K562 (cell line): ENCODE data around the gene PRR19. TPM values are rescaled to one million over a fixed set of nuclear protein-coding genes. Genes with fewer than 3 reads are reported as not detected.
A peak's percentile ranks its signal among the peaks of the same experiment; 100 is the strongest.

Experiments
- ATF1 ChIP-seq, 2 experiments: fragments of 450-650 bp in 1 of 2; IDR thresholded peaks; 2 replicates each; pipeline ENCODE4 v1.6.1; 2016; ENCODE audit warnings: missing compliant biosample characterization in 1 of 2, missing genetic modification characterization in 1 of 2
- CCNT2 ChIP-seq: IDR thresholded peaks from 2 replicates; pipeline ENCODE4 v1.6.1; 2011; ENCODE audit warnings: borderline replicate concordance, low read depth, mild to moderate bottlenecking, moderate library complexity, mixed read lengths, low read length; ENCODE audit not compliant: insufficient read length; ENCODE audit errors: extremely low read depth
- CEBPG ChIP-seq, 3 experiments: fragments of 200-800 bp in 1 of 3; sonication (Bioruptor generic) in 1 of 3; sonication (generic) in 1 of 3; formaldehyde crosslinking in 1 of 3; IDR thresholded peaks in 2 of 3; conservative IDR thresholded peaks in 1 of 3; 2 replicates each; pipeline versions ENCODE4 v1.6.1 to v1.8.0; 2016 to 2022; ENCODE audit warnings: missing compliant biosample characterization in 2 of 3, missing genetic modification characterization in 2 of 3, mild to moderate bottlenecking in 1 of 3, missing genetic modification reagents in 1 of 3
- L3MBTL2 ChIP-seq: fragments of 450-650 bp; IDR thresholded peaks from 2 replicates; pipeline ENCODE4 v1.6.1; 2016; ENCODE audit warnings: mild to moderate bottlenecking, moderate library complexity
- MAZ ChIP-seq, 2 experiments: fragments of 450-650 bp in 1 of 2; sonication (generic) in 1 of 2; formaldehyde crosslinking; IDR thresholded peaks in 1 of 2; conservative IDR thresholded peaks in 1 of 2; 2 replicates each; pipeline versions ENCODE4 v1.4.0 to v1.5.0; 2020; ENCODE audit warnings: mild to moderate bottlenecking in 1 of 2, missing genetic modification reagents in 1 of 2
- NBN ChIP-seq: fragments of 450-650 bp; IDR thresholded peaks from 2 replicates; pipeline ENCODE4 v1.6.1; 2016; ENCODE audit warnings: low read depth, mild to moderate bottlenecking
- NR2F6 ChIP-seq: fragments of 450-650 bp; formaldehyde crosslinking; IDR thresholded peaks from 2 replicates; pipeline ENCODE4 v1.4.0; 2020; ENCODE audit warnings: mild to moderate bottlenecking
- PCBP1 ChIP-seq: fragments of 200-400 bp; formaldehyde crosslinking; IDR thresholded peaks from 2 replicates; pipeline ENCODE4 v1.6.1; 2018; ENCODE audit warnings: mild to moderate bottlenecking, low read depth, low read length; ENCODE audit not compliant: poor library complexity, severe bottlenecking
- RAD21 ChIP-seq, 2 experiments: fragments of 250-450 bp in 1 of 2; fragments of 450-650 bp in 1 of 2; sonication (Bioruptor Pico) in 1 of 2; formaldehyde crosslinking in 1 of 2; IDR thresholded peaks in 1 of 2; conservative IDR thresholded peaks in 1 of 2; 2 replicates each; pipeline versions ENCODE4 v1.4.0 to v1.8.0; 2020 to 2022; ENCODE audit warnings: mild to moderate bottlenecking in 2 of 2, moderate library complexity in 1 of 2
- RFX7 ChIP-seq: fragments of 250-450 bp; sonication (Bioruptor Pico); IDR thresholded peaks from 2 replicates; pipeline ENCODE4 v1.5.1; 2021; ENCODE audit warnings: mild to moderate bottlenecking
- SNIP1 ChIP-seq: fragments of 450-650 bp; IDR thresholded peaks from 2 replicates; pipeline ENCODE4 v1.7.1; 2017; ENCODE audit warnings: low read depth, mild to moderate bottlenecking
- SOX6 ChIP-seq: fragments of 450-650 bp; IDR thresholded peaks from 2 replicates; pipeline ENCODE4 v1.6.1; 2014; ENCODE audit warnings: mild to moderate bottlenecking
- U2AF2 ChIP-seq: fragments of 200-400 bp; formaldehyde crosslinking; optimal IDR thresholded peaks from 2 replicates; pipeline ENCODE3; 2017; ENCODE audit warnings: low read depth, mild to moderate bottlenecking, low read length
- ZC3H11A ChIP-seq: IDR thresholded peaks from 2 replicates; pipeline ENCODE4 v1.6.1; 2012; ENCODE audit warnings: low read depth, low read length, improper control_type of control experiment
- ZFX ChIP-seq: sonication (generic); formaldehyde crosslinking; IDR thresholded peaks from 2 replicates; pipeline ENCODE4 v1.8.0; 2022; ENCODE audit warnings: mild to moderate bottlenecking, missing genetic modification reagents, moderate library complexity
- ZNF316 ChIP-seq: fragments of 450-650 bp; IDR thresholded peaks from 2 replicates; pipeline ENCODE4 v1.6.1; 2016
- ZNF644 ChIP-seq: fragments of 200-800 bp; sonication (Bioruptor generic); IDR thresholded peaks from 2 replicates; pipeline ENCODE4 v1.6.1; 2016; ENCODE audit warnings: low read depth, missing genetic modification characterization, missing compliant biosample characterization
- ZNF717 ChIP-seq: fragments of 250-450 bp; sonication (Bioruptor Pico); IDR thresholded peaks from 2 replicates; pipeline ENCODE4 v1.5.0; 2021
- polyA plus RNA-seq, 8 experiments: library from polyadenylated mRNA; depleted of rRNA in 4 of 8; stranded (reverse) in 5 of 8; unstranded in 3 of 8; fragments of >200 nt; fragmentation: Nextera tagmentation in 2 of 8; fragmentation: Illumina TruSeq in 1 of 8; extraction: Ambion mirVana in 2 of 8; extraction: Trizol in 1 of 8; gene quantifications; 2 replicates each; pipeline versions ENCODE4 v1.2.1 to v1.2.3, GENCODE V29; 2011 to 2014; ENCODE audit warnings: inconsistent platforms in 1 of 8, missing spikeins in 1 of 8
- total RNA-seq, 7 experiments: library from RNA; depleted of rRNA in 6 of 7; stranded (reverse); fragments of >200 nt in 6 of 7; fragmentation: Illumina TruSeq in 2 of 7; extraction: Trizol in 2 of 7; gene quantifications; 2 replicates each; pipeline versions ENCODE4 v1.2.1 to v1.2.3, GENCODE V29; 2011 to 2021; ENCODE audit warnings: low replicate concordance in 1 of 7
- TF ChIP-seq, protein P1 (sequence below): sonication (generic); formaldehyde crosslinking; IDR thresholded peaks from 2 replicates; pipeline ENCODE4 v1.8.0; 2022; ENCODE audit warnings: mild to moderate bottlenecking, missing genetic modification reagents
- TF ChIP-seq, protein P2 (sequence below): IDR thresholded peaks from 2 replicates; pipeline ENCODE4 v1.6.1; 2011; ENCODE audit not compliant: insufficient read length; ENCODE audit errors: extremely low read depth

Gene PRR19
- total and polyA plus RNA-seq, 9 of the 15 experiments (the other 6 are each of a cell fraction or from before 2014, with no cell fraction given) = 0.10 to 1.6 (median 0.54) TPM

DNA sequence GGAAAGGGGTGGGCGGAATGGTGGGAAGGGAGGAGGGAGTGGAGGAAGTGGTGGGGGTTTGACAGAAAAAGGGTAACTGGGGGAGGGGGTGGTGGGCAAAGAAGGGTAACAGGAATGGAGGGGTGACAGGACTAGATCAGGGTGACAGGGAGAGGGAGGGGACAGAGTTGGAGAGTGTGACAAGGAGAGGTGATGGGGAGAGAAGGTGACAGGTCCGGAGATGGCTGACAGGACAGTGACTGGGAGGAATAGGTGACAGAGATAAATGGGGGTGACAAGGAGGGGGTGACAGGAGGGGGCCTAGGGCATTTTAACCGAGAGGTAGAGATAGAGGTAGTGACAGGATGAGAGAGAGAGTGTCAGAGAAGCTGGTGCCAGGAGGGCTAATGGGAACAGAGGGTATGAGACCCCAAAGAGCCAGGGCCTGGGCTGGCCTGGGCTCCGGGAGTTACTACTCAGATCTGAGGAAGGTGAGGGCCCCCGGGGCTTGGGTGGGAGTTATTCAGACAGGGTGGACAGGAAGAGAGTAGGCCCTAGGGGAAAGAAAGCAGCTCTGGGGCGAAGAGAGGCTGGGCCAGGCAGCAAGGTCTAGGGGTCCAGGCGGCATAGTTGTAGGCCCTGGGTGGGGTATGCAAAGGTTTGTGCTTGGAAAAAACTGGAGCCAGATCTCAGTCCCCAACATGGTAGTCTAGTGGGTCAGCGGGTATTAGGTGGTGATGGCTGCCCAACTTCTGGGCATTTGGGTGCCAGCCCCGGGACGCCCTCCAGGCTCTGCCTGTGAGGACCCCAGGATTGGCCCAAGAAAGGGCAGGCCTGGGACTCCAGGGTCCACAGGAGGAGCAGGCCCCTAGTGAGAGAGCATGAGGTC, 32.2 kb upstream of the PRR19 start (continued):
- TF ChIP-seq, protein P1, sequence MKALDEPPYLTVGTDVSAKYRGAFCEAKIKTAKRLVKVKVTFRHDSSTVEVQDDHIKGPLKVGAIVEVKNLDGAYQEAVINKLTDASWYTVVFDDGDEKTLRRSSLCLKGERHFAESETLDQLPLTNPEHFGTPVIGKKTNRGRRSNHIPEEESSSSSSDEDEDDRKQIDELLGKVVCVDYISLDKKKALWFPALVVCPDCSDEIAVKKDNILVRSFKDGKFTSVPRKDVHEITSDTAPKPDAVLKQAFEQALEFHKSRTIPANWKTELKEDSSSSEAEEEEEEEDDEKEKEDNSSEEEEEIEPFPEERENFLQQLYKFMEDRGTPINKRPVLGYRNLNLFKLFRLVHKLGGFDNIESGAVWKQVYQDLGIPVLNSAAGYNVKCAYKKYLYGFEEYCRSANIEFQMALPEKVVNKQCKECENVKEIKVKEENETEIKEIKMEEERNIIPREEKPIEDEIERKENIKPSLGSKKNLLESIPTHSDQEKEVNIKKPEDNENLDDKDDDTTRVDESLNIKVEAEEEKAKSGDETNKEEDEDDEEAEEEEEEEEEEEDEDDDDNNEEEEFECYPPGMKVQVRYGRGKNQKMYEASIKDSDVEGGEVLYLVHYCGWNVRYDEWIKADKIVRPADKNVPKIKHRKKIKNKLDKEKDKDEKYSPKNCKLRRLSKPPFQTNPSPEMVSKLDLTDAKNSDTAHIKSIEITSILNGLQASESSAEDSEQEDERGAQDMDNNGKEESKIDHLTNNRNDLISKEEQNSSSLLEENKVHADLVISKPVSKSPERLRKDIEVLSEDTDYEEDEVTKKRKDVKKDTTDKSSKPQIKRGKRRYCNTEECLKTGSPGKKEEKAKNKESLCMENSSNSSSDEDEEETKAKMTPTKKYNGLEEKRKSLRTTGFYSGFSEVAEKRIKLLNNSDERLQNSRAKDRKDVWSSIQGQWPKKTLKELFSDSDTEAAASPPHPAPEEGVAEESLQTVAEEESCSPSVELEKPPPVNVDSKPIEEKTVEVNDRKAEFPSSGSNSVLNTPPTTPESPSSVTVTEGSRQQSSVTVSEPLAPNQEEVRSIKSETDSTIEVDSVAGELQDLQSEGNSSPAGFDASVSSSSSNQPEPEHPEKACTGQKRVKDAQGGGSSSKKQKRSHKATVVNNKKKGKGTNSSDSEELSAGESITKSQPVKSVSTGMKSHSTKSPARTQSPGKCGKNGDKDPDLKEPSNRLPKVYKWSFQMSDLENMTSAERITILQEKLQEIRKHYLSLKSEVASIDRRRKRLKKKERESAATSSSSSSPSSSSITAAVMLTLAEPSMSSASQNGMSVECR = no peak
- TF ChIP-seq ZNF644 (tag) = no peak
- TF ChIP-seq, protein P2, sequence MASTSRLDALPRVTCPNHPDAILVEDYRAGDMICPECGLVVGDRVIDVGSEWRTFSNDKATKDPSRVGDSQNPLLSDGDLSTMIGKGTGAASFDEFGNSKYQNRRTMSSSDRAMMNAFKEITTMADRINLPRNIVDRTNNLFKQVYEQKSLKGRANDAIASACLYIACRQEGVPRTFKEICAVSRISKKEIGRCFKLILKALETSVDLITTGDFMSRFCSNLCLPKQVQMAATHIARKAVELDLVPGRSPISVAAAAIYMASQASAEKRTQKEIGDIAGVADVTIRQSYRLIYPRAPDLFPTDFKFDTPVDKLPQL = no peak
- no peak for TF ChIP-seq ZNF717 (CRISPR knock-in tag)
- no peak for TF ChIP-seq NR2F6
- no peak for TF ChIP-seq RAD21 (CRISPR knock-in tag; conservative IDR thresholded peaks at IDR 0.05 in 1 of 2, IDR thresholded peaks at IDR 0.05 in 1 of 2)
- TF ChIP-seq SOX6 = no peak
- no peak for TF ChIP-seq SNIP1
- TF ChIP-seq ZC3H11A = no peak
- TF ChIP-seq ZFX (CRISPR knock-in tag) = peak; percentile 75; the same call in 1 of the 2 replicates
- no peak for TF ChIP-seq U2AF2
- peak; percentile 37; the same call in 1 of the 2 replicates for TF ChIP-seq ZNF316
- TF ChIP-seq L3MBTL2 = no peak
- no peak for TF ChIP-seq CCNT2
- TF ChIP-seq ATF1 (CRISPR knock-in tag; IDR thresholded peaks at IDR 0.05) = no peak
- TF ChIP-seq ATF1 (tag; IDR thresholded peaks at IDR 0.05) = no peak
- TF ChIP-seq PCBP1 = no peak
- TF ChIP-seq NBN = 0 out of 2 replicates have a peak, but pooled peaks have one; percentile 49
- no peak for TF ChIP-seq RFX7 (CRISPR knock-in tag)
- no peak for TF ChIP-seq CEBPG (CRISPR knock-in tag; IDR thresholded peaks at IDR 0.05)
- no peak for TF ChIP-seq CEBPG (tag; conservative IDR thresholded peaks at IDR 0.05 in 1 of 2, IDR thresholded peaks at IDR 0.05 in 1 of 2)
- no peak; a peak in 1 of 4 replicates for TF ChIP-seq MAZ (CRISPR knock-in tag; conservative IDR thresholded peaks at IDR 0.05 in 1 of 2, IDR thresholded peaks at IDR 0.05 in 1 of 2)
